Measurements from ENCODE around the gene LMNTD1.
"Not testable (repeated sequence)": the region's sequence is repeated elsewhere in the genome, so short reads cannot be mapped to it uniquely, and the experiment has no call there.

The LMNTD1 gene, protein sequence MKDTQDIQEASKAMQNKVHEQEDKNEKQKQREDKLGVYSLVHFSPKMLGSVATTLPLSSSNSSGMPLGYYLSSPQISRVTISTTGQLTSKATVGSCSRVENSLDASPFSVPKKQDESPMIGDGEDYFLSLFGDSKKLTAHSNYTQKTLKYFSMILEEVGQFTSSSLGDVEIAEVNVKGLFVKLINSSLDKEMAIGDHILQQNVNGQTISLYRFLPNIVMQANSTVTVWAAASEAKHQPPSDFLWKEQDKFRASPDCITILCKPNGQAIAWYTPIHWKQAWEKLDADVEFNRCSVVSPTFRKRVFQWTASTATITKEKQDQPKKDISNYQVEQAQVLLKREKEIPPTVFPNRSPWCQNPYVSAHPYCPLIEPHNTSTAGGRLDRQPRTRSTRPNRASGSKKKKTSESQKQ
- total RNA-seq = 0 reads per million in 4 experiments

DNA sequence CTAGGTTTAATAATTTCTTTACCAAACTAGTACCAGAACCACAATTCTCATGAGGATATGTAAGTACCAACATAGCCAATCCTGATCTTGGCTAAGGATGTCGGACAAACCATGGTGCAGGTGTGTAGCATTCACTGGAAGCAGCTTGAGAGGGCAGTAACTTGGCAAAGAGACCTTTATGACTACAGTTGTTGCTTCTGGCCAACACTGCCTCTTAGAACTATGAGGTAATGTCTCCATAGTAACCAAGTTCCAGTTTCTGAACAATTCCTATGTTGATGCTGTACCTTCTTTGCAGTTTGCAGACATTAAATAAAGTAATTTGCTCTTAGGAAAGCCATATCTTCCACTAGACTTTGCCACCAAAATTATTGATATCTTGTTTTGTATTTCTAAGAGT lies at the start of gene LMNTD1:
Gene LMNTD1, minus strand, starts transcription at position 186 of the 400 bp plus-strand sequence. CDS start 324 bp downstream, outside the sequence.
- no peak for DNase-seq

DNA sequence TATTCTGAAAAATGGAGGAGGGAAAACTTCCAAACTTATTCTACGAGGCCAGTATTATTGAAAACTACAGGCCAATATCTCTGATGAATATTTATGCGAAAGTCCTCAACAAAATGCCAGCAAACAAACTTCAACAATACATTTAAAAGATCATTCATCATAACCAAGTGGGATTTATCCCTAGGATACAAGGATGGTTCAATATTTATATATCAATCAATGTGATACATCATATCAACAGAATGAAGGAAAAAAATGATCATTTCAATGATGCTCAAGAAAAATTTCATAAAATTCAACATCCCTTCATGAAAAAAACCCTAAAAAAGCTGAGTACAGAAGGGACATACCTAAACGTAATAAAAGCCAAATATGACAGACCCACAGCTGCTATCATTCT lies 45.9 kb upstream of the LMNTD1 start:
- DNase-seq = no peak

DNA sequence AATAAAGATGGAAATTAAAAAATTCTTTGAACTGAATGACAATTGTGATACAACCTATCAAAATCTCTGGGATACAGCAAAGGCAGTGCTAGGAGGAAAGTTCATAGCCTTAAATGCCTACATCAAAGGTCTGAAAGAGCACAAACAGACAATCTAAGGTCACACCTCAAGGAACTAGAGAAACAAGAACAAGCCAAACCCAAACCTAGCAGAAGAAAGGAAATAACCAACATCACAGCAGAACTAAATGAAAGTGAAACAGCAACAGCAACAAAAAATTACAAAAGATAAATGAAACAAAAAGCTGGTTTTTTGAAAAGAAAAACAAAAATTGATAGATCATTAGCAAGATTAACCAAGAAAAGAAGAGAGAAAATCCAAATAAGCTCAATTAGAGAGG lies 42.4 kb upstream of the LMNTD1 start:
- DNase-seq = not testable (repeated sequence)

DNA sequence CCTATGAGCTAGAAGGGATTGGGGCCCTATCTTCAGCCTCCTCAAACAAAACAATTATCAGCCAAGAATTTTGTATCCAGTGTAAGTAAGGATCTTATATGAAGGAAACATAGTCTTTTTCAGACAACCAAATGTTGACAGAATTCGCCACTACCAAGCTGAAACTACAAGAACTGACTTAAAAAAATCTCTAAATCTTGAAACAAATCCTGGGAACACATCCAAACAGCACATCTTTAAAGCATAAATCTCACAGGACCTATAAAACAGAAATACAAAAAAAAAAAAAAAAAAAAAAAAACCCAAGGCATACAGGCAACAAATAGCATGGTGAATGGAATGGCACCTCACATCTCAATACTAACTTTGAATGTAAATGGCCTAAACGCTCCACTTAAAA lies 41.3 kb upstream of the LMNTD1 start:
- DNase-seq = no peak

DNA sequence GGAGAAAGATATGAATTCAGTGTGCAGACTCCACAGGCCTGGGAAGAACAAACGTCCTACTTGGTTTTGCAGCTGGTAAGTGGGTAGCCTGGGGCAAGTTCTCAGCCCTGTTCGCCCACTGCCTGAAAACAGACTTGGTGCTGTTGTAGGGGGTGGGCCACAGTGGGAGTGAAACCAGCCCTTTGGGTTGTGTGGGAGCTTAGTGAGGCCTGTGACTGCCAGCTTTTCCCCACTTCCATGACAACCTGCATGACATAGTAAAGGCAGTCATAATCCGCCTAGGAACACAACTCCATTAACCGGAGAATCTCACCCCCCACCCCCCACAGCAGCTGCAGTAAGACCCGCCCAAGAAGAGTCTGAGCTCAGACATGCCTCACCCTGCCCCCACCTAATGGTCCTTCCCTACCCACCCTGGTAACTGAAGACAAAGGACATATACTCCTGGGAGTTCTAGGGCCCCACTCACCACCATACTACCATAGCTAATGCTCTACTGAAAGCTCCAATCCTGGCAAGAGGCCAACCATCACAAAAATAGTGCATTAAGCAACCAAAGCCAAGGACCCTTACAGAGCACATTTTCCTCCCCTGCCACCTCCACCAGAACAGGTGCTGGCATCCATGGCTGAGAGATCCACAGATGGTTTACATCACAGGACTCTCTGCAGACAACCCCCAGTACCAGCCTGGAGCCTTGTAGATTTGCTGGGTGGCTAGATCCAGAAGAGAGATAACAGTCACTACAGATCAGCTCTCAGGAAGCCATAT lies 39.8 kb upstream of the LMNTD1 start:
- DNase-seq = no peak

DNA sequence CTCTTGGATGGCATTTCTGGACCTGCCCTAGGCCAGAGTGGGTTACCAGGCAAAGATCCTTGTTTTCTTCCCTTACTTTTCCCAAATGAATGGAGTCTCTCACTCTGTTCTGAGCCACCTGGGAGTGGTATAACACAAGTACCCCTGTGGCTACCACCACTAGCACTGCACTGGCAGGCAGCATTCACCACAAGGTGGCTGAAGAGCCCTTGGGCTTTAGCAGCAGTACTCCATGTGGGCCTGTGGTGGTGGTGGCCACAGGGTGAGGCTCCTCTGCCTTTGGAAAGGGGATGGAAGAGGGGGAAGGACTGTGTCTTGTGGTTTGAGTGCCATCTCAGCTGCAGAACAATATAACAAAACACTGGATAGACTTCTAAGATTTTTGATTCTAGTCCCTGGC lies 38.1 kb upstream of the LMNTD1 start:
- no peak for DNase-seq

DNA sequence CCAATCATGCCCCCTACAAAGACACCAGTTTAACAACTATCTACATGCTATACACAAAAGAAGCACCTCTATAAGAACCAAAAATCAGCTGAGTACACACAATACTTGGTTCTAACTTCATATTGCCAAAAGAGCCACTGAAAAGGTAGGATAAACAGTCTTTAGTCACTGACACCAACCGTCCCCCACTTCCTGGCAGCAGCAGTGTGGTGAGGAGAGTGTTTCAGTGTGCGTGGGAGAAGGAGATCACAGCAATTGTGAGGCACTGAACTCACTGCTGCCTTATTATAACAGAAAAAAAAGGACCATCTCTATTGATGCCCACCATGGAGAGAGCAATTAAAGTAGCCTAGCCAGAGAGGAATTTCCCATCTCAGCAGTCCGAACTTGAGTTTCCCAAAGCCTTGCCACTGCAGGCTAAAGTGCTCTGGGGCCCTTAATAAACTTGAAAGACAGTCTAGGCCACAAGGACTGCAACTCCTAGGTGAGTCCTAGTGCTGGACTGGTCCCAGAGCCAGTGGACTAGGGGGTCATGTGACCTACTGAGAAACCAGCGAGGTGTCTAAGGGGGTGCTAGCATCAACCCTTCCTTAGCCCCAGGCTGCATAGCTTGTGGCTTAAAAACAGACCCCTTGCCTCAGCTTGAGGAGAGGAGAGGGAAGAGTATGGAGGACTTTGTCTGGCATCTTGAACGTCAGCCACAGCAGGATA lies 37.1 kb upstream of the LMNTD1 start:
- no peak for DNase-seq

DNA sequence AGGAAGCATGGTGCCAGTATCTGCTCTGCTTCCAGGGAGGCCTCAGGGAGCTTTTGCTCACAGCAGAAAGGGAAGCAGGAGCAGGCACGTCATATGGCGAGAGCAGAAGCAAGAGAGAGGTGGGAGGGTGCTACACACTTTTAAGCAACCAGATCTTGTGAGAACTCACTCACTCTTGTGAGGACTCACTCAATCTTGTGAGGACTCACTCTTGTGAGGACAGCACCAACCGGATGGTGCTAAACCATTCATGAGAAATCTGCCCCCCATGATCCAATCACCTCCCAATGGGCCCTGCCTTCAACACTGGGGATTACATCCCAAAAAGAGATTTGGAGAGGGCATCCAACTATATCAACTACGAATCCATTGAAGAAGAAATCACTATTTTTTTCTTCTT lies 34.3 kb upstream of the LMNTD1 start:
- DNase-seq = no peak

DNA sequence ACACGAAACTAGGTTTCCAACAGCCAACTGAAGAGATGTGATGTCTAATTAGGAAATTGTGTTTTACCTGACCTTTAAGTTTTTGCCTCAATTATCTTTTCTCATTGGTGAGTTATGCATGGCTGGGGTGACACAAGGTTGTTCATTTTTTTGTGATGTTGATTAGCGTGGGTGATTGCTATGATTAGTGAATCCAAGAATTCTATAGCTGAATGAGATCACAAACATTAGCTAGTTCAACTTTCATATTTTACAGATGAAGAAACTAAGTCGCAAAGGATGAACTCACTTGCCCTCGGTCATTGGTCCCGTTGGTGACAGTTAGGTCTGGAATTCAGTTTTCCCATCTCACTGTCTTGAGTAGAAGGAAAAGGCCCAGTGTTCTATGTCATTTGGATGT lies 32.6 kb upstream of the LMNTD1 start:
- no peak for DNase-seq

DNA sequence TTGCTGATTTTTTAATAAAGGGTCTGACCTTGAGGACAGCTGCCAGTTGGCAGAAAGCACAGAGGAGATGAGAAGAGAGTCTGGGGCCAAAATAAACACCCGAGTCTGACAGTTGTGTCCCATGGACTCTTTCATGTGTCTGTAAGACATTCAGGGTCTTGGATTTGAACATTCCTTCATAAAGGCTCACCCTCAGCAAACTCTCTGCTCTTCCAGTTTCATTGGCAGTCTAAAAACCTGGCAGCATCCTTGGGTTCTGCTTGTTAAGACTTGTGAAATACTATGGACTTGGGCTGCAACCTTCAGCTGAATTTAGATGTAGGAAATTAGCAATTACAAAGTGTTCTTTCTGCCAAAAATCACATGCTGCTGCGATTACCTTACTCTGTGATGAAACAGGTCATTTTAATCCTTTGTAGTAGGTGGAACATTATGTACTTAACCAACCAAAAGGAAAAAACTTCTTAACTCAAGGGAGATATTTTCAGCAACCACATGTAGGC lies 32.0 kb upstream of the LMNTD1 start:
- DNase-seq = no peak

DNA sequence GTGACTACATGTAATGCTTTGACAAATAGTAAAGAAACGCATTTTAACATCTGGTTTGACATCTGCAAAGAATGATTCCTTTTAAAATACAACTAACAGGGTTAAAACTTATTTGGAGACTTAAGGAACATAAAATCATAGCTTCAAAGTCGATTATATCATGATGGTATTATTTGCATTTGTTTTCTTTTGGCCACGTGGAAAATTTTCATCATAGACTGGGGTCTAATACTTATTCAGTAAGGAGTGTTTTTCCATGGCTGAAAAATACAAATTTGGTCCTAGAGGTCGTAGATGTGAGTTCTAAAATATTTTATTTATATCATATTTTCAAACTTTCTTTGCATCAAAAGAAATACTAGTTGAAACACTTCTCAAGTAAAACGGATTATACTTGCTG lies 31.5 kb upstream of the LMNTD1 start:
- DNase-seq = no peak

DNA sequence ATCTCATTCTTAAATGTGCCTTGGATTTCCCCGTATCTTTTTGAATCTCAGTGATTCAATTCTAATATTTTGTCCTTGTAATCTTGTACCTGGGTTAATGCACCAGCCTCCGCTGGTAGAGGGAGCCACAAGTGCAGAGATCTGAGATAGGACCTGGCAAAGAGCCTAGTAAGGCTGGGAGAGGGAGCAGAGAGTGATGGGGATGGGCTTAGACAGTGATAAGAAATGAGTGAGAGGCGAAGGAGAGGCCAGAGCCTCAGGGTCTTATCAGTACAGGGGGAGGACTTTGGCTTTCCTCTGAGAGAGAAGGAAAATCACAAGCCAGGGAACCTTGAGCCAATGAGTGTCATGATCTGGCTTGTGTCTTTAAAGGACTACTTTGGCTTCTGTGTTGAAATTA lies 30.5 kb upstream of the LMNTD1 start:
- DNase-seq = no peak

DNA sequence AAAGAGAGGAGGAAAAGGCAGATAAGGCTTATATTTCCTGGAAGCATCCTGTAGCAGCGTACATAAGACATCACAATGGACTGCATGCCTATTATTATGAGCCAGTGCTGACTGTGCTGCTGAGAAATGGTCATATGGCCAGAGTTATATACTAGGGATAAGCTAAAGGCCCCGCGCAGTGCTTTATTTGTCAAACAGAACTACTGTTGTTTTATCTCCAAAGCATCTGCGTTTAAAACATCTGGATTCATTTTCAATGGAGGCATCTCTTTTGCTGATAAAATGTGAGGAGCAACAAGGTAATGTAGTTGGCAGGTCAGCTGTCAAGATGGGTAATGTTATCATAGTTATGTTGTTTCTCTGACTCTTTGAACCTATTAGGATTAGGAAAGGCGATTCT lies 28.0 kb upstream of the LMNTD1 start:
- DNase-seq = no peak

DNA sequence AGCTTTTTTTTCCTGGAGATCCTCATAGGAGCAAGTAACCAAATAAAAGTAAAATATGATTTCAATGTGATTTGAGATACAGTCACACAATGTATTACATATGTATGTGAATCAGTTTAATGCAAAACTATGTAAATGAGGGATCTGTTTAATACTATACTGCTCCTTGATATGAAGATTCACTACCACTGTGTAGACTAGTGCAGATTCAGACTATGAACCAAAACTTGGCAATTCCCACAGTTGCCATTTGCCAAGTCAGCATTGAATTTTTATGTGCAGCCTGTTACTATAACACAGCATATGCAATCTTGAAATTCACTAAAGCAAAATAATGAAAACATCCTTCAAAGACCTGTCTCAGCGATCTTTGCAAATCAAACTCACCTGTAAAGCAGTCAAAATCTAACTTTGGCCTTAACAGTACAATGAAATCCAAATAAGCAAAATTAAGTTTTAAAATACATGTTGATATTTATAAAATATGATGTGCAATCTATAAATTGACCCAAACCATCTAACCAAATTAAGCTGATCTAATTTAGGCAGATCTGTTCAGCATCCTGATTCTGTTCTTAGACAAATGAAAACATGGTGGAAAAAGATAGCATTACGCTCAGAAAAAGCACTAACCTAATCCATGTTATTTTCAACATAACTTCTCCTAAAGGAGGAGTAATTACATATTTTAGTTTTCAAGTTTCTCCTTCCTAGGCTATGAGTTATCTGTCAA lies 25.5 kb upstream of the LMNTD1 start:
- DNase-seq = no peak

DNA sequence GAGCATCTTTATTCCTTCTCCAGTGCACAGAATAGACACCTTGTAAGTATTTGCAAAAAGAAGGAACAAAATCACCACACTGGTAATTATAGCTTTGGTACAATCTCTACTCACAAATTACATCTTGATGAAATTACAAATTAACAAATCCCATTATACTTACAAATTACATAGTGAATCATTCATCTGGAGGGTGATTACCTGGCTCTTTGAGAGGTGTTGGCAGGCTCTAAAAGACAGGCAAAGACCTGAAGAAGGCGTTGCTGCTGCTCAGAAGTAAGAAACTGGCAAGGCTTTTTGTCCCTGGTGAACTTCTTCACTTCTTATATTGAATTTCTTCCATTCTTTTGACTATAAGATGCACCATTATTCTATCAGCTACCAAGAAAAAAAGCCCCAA lies 21.7 kb upstream of the LMNTD1 start:
- DNase-seq = no peak

DNA sequence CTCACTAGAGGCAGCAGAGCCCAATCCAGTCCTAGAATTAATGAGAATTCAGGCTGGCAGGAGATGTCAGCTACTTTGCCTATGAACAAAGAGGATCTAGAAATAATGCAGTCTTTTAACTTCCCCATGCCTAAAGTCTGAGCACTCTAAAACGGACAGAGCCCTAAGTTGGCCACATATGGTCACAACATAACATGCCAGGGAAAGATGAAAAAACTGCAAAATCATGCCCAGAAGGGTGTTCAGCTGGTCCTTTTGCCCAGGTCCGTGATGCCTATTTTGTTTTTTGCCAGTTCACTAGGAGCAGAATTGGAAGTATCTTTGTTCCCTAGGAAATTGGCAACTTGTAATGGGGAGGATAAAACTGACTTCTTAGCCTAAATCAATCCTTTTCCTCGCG lies 20.3 kb upstream of the LMNTD1 start:
- DNase-seq = no peak

DNA sequence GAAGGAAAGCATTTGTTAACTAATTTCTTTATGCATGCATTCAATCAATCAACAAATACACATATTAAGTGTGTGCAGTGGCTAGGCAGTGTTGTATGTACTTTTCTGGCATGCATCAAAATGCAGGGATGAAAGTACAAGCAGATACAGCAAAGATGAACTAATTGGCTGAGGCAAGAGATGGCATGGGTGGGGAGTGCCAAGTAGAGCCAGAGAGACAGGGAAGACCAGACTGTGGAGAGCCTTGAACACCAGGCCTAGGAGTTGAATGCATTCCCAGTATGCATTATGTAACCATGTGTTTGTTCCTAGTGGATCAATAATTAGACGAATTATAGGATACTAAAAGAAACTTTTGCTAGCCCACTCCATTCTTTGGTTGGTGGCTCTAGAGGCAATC lies 17.3 kb upstream of the LMNTD1 start:
- no peak for DNase-seq

DNA sequence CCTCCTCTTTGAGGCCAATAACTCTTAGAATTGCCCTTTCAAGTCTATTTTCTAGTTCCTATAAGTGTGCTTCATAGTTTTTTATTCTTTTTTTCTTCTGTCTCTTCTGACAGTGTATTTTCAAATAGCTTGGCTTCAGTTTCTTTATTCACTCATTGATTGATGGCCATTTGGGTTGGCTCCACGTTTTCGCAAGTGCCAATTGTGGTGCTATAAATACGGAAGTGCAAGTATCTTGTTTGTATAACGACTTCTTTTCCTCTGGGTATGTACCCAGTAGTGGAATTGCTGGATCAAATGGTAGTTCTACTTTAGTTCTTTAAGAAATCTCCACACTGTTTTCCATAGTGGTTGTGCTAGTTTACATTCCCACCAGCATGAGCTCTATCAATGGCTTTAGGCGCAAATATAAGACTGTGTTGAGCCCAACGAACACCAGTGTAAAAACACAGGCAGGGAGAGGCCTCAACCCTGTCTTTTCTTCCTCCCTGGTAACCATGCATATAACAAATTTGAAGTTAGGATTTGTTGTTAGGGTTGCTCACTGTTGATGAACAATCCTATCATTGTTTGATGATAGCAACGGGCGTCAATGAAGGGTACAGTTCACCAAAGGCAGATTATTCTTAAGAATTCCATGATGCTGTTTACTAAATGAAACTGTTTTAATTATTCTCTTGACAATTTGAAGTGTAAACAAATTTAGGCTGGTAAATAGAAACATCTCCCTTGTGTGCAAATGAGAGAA lies 13.3 kb upstream of the LMNTD1 start:
- DNase-seq = no peak

DNA sequence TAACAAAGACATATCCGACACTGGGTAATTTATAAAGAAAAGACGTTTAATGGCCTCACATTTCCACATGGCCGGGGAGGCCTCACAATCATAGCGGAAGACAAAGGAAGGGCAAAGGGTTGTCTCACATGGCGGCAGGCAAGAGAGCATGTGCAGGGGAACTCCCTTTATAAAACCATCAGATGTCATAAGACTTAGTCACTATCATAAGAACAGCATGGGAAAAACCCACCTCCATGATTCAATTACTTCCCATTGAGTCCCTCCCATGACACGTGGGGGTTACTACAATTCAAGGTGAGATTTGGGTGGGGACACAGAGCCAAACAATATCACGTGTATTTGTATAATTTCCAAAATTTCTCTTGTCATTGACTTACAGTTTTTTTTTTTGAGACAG lies 5.5 kb upstream of the LMNTD1 start:
- no peak for DNase-seq

DNA sequence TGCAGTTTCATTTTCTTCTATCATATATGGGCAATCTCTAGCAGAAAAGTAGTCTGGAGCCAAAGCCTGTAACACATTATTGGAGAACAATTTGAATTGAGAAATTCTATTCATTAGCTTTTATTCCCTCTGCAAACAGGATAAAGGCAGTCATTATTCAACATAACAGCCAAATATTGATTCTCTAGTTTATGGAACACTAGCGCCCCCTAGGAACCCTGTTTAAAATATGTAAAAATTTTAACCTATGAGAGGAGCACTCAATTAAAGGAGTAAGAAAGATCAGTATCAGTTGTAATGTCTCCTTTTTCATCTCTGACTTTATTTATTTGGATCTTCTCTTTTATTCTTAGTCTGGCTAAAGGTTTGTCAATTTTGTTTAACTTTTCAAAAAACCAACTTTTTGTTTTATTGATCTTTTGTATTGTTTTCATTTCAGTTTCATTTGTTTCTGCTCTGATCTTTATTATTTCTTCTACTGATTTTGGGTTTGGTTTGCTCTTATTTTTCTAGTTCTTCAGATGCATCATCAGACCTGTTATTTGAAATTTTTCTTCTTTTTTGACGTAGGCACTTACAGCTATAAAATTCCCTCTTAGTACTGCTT lies 4.8 kb upstream of the LMNTD1 start:
- no peak for DNase-seq

DNA sequence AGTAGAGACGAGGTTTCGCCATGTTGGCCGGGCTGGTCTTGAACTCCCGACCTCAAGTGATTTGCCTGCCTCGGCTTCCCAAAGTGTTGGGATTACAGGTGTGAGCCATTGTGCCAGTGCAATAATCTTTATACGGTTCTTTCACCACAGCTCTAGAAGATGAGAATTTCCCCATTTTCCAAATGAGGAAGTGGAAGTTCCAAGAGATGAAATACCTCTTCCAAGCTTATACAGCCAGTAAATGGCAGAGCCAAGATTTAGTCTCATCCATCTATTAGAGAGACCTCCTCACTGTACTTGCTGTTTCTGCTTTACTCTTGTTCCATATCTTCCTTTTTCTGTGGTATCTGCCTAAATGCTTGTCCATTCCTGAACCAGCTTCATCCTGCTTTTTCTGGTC lies 3.1 kb upstream of the LMNTD1 start:
- DNase-seq = no peak

DNA sequence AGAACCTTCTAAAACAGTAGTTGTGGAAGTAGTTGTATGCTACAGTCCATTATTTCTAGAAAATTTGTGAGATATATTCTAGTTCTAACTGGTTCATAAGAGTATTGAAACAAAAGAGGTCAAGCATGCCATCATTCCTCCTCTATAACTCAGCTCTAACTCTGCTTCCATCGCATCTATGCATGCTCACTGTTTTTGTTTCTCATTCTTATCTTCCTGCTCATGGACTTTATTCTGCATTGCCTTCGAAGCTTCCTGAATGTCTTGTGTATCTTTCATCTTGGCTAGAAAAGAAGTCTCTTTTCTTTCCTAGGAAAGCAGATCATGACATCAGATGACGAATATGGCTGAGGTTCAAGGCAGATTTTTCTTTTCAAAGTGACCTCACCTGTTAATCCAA lies 402 bp downstream of the LMNTD1 start:
- DNase-seq = no peak

Measured in effector CD8-positive, alpha-beta T cell (primary cell).